GM23338 (cell line): Measurements from ENCODE around the gene CDK14. TPM values are rescaled to one million over a fixed set of nuclear protein-coding genes. Genes with fewer than 3 reads are reported as not detected.

Source experiments
- ATAC-seq: fragments of 200-7000 bp; cut with Tn5 transposase; 3 replicates; pipeline ENCODE4 v1.9.1; 2020
- DNase-seq: peaks from one replicate; pipeline ENCODE4 v3.0.0-alpha.2; 2015; ENCODE audit warnings: low spot score
- H2AFZ ChIP-seq: fragments of 200-600 bp; sonication (generic); 2 replicates; pipeline ENCODE4 v1.8.0; 2016; ENCODE audit warnings: antibody characterized with exemption, mild to moderate bottlenecking, moderate library complexity
- H3F3A ChIP-seq: fragments of 200-600 bp; sonication (generic); replicated peaks from 2 replicates; pipeline ENCODE4 v1.8.0; 2017; ENCODE audit warnings: antibody characterized with exemption, mixed run types, low read depth
- H3K27ac ChIP-seq: fragments of 200-600 bp; sonication (generic); 2 replicates; pipeline ENCODE4 v1.6.1; 2016; ENCODE audit warnings: low read depth
- H3K27me3 ChIP-seq: fragments of 200-600 bp; sonication (generic); 2 replicates; pipeline ENCODE4 v1.8.0; 2016; ENCODE audit warnings: mild to moderate bottlenecking, mixed run types, moderate library complexity; ENCODE audit not compliant: insufficient read depth
- H3K36me3 ChIP-seq: fragments of 200-600 bp; sonication (generic); 2 replicates; pipeline ENCODE4 v1.8.0; 2016; ENCODE audit warnings: mild to moderate bottlenecking; ENCODE audit not compliant: insufficient read depth
- H3K4me1 ChIP-seq: fragments of 200-600 bp; sonication (generic); 2 replicates; pipeline ENCODE4 v1.8.0; 2016; ENCODE audit warnings: mild to moderate bottlenecking, moderate library complexity; ENCODE audit not compliant: insufficient read depth
- H3K4me2 ChIP-seq: fragments of 200-600 bp; sonication (generic); 2 replicates; pipeline ENCODE4 v1.7.1; 2017; ENCODE audit warnings: mixed run types
- H3K4me3 ChIP-seq: fragments of 200-600 bp; sonication (generic); 2 replicates; pipeline ENCODE4 v1.6.1; 2016; ENCODE audit warnings: mixed run types
- H3K79me2 ChIP-seq: fragments of 200-600 bp; sonication (generic); replicated peaks from 2 replicates; pipeline ENCODE4 v1.8.0; 2017; ENCODE audit warnings: mild to moderate bottlenecking; ENCODE audit not compliant: insufficient read depth
- H3K9me2 ChIP-seq: fragments of 200-600 bp; sonication (generic); 2 replicates; pipeline ENCODE4 v1.8.0; 2017; ENCODE audit not compliant: insufficient read depth
- H4K20me1 ChIP-seq: fragments of 200-600 bp; sonication (generic); replicated peaks from 2 replicates; pipeline ENCODE4 v1.8.0; 2017; ENCODE audit warnings: mild to moderate bottlenecking; ENCODE audit not compliant: insufficient read depth
- H3K27ac Mint-ChIP-seq: 2 replicates; pipeline ENCODE4 v1.8.0; 2020; ENCODE audit warnings: inconsistent platforms, mild to moderate bottlenecking, moderate library complexity, mixed read lengths
- H3K27me3 Mint-ChIP-seq: 3 replicates; pipeline ENCODE4 v1.8.0; 2022; ENCODE audit warnings: low read depth, mild to moderate bottlenecking, moderate library complexity, mixed read lengths, inconsistent platforms; ENCODE audit not compliant: insufficient read depth, poor library complexity
- H3K36me3 Mint-ChIP-seq: 3 replicates; pipeline ENCODE4 v1.8.0; 2021; ENCODE audit warnings: low read depth, mild to moderate bottlenecking, inconsistent platforms, moderate library complexity, mixed read lengths
- H3K4me1 Mint-ChIP-seq: 3 replicates; pipeline ENCODE4 v1.8.0; 2020; ENCODE audit warnings: mild to moderate bottlenecking, inconsistent platforms, mixed read lengths
- H3K4me3 Mint-ChIP-seq: 3 replicates; pipeline ENCODE4 v1.8.0; 2021; ENCODE audit warnings: moderate library complexity, mild to moderate bottlenecking, inconsistent platforms, mixed read lengths
- H3K9me3 Mint-ChIP-seq: 3 replicates; pipeline ENCODE4 v1.8.0; 2020; ENCODE audit warnings: moderate library complexity, mild to moderate bottlenecking, inconsistent platforms, mixed read lengths
- JUNB ChIP-seq: IDR thresholded peaks from one replicate; pipeline ENCODE4 v1.6.1; 2016; ENCODE audit warnings: antibody characterized with exemption; ENCODE audit not compliant: unreplicated experiment
- STAT1 ChIP-seq: IDR thresholded peaks from one replicate; pipeline ENCODE4 v1.6.1; 2016; ENCODE audit warnings: antibody characterized with exemption; ENCODE audit not compliant: unreplicated experiment
- ZNF462 ChIP-seq: fragments of 250-450 bp; sonication (Bioruptor Pico); IDR thresholded peaks from 2 replicates; pipeline ENCODE4 v1.5.0; 2020; ENCODE audit warnings: mild to moderate bottlenecking, moderate library complexity
- polyA plus RNA-seq: library from polyadenylated mRNA; unstranded; fragments of >200 nt; fragmentation: Nextera tagmentation; extraction: Ambion mirVana; gene quantifications from 2 replicates; pipeline ENCODE4 v1.2.1, GENCODE V29; 2016
- total RNA-seq: library from RNA; depleted of rRNA; stranded (reverse); fragments of >200 nt; shearing (Covaris generic); gene quantifications from 2 replicates; pipeline ENCODE4 v1.2.3, GENCODE V29; 2014

CDK14 gene
- total and polyA plus RNA-seq, 2 experiments from 2014 or later, result 11.2 to 24.0 TPM

- TF ChIP-seq ZNF462 (CRISPR knock-in tag), result no peak
- no peak for TF ChIP-seq JUNB
These were observed 447.1 kb downstream of the CDK14 start (continued) for GRCh38 chr7:91043186-91043585.

GRCh38 chr7:91043924-91044645, 448.0 kb downstream of the CDK14 start:
- no peaks in the 10 kb centered on the region for H4K20me1 ChIP-seq
- Mint-ChIP-seq H3K4me1 (peaks cover 37% of the 10 kb centered on the region), H3K9me3 (no peaks in the 10 kb centered on the region), H3K36me3 (peaks cover 1% of the 10 kb centered on the region; the same call in 1 of the 3 replicates), H3K4me3 (peak overlapping the region; percentile 44; the same call in 2 of the 3 replicates), H3K27me3 (peaks cover 2% of the 10 kb centered on the region), H3K27ac (0 out of 2 replicates have a peak overlapping the region, but pooled peaks have one; percentile 37)
- H3K27ac ChIP-seq, result no peak overlapping the region
- H3K9me2 ChIP-seq, result no peaks in the 10 kb centered on the region
- H2AFZ ChIP-seq, result no peak overlapping the region
- ATAC-seq (peak; percentile 97), DNase-seq (peak; percentile 82)
- TF ChIP-seq STAT1, result no peak
- peak; percentile 71 for TF ChIP-seq ZNF462 (CRISPR knock-in tag)
- H3K4me1 ChIP-seq, result peaks cover 30% of the 10 kb centered on the region
- H3F3A ChIP-seq, result no peaks in the 10 kb centered on the region
- no peaks in the 10 kb centered on the region for H3K36me3 ChIP-seq
- H3K4me3 ChIP-seq, result 0 out of 2 replicates have a peak overlapping the region, but pooled peaks have one; percentile 1
- no peaks in the 10 kb centered on the region for H3K27me3 ChIP-seq
- H3K4me2 ChIP-seq, result peak overlapping the region; percentile 45
- no peaks in the 10 kb centered on the region for H3K79me2 ChIP-seq
